Dendritic cell treated with granulocyte-macrophage colony-stimulating factor and Interleukin-4, amounts not matched to agents 40 ng/mL and 50 ng/mL, for 4 days (primary cell): Measurements from ENCODE around the gene MED13.
A peak's percentile ranks its signal among the peaks of the same experiment; 100 is the strongest.

Source experiments
- H3K27ac Mint-ChIP-seq: one replicate; pipeline ENCODE4 v1.8.0; 2022; ENCODE audit warnings: mild to moderate bottlenecking, mixed read lengths
- H3K27me3 Mint-ChIP-seq: one replicate; pipeline ENCODE4 v1.8.0; 2022; ENCODE audit warnings: mild to moderate bottlenecking, mixed read lengths
- H3K36me3 Mint-ChIP-seq: one replicate; pipeline ENCODE4 v1.8.0; 2022; ENCODE audit warnings: low read depth, mixed read lengths
- H3K4me1 Mint-ChIP-seq: one replicate; pipeline ENCODE4 v1.8.0; 2022; ENCODE audit warnings: low read depth, mixed read lengths
- H3K4me3 Mint-ChIP-seq: one replicate; pipeline ENCODE4 v1.8.0; 2022; ENCODE audit warnings: mild to moderate bottlenecking, moderate library complexity, mixed read lengths
- H3K9me3 Mint-ChIP-seq: one replicate; pipeline ENCODE4 v1.8.0; 2022; ENCODE audit warnings: mixed read lengths
- intact Hi-C: fragments of 100-400 bp; cut with micrococcal nuclease; formaldehyde crosslinking; loops from one replicate; pipeline ENCODE4 v1.15.0; 2022

MED13 gene

DNA sequence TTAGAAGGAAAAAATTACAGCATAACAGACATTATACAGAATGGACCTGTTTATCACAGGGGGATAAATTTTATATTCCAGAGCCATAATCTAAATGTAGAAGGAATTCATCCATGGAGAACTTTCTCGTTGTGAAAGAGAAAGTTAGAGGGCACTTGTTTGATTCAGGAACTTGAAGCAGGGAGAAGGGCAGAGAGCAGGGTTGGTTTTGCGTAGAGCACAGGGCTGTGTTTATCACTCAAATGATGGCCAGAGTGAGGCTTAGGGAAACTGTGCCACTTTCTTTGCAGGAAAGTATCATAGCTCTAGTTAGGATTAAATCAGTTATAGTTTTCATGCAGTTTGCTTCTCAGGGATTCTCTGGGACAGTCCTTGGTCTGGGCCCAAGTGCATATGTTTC, 29.1 kb upstream of the MED13 start:
- intact Hi-C loops = no loop called here
- H3K27ac Mint-ChIP-seq = peak overlapping the region; percentile 30
- H3K4me3 Mint-ChIP-seq = no peak overlapping the region
- H3K4me1 Mint-ChIP-seq = peaks cover 39% of the 10 kb centered on the region
- H3K36me3 Mint-ChIP-seq = no peaks in the 10 kb centered on the region
- H3K27me3 Mint-ChIP-seq = peaks cover 5% of the 10 kb centered on the region
- H3K9me3 Mint-ChIP-seq = peaks cover 9% of the 10 kb centered on the region

- Mint-ChIP-seq H3K4me1 (peaks cover 32% of the 10 kb centered on the region), H3K27me3 (peaks cover 5% of the 10 kb centered on the region), H3K27ac (peak overlapping the region; percentile 30), H3K36me3 (no peaks in the 10 kb centered on the region), H3K4me3 (no peak overlapping the region), H3K9me3 (peaks cover 2% of the 10 kb centered on the region)
- intact Hi-C loops = no loop called here
These were observed 28.4 kb upstream of the MED13 start for GRCh38 chr17:62093188-62094155.

DNA sequence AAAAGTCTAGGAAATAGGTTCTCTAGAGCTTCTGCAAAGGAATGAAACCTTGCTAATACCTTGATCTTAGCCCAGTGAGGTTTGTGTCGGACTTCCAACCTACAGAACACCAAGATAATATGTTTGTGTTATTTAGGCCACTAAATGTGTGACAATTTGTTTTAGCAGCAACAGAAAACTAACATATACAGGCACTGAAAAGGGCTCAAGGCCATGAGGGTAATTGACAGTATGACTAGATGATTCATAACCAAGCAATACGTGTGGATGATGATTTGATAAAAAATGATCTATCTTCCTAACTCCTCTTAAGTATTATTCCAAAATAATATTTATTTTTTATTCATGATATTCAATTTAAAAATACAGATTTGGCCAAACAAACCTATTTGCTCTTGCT, 27.7 kb upstream of the MED13 start:
- H3K36me3 Mint-ChIP-seq = no peaks in the 10 kb centered on the region
- H3K27ac Mint-ChIP-seq = no peak overlapping the region
- H3K4me1 Mint-ChIP-seq = peaks cover 25% of the 10 kb centered on the region
- no peak overlapping the region for H3K4me3 Mint-ChIP-seq
- H3K9me3 Mint-ChIP-seq = no peaks in the 10 kb centered on the region
- intact Hi-C loops = no loop called here
- peaks cover 5% of the 10 kb centered on the region for H3K27me3 Mint-ChIP-seq

- Mint-ChIP-seq H3K27me3 (peaks cover 7% of the 10 kb centered on the region), H3K4me1 (peaks cover 20% of the 10 kb centered on the region), H3K36me3 (no peaks in the 10 kb centered on the region), H3K9me3 (no peaks in the 10 kb centered on the region), H3K27ac (no peak overlapping the region), H3K4me3 (no peak overlapping the region)
- intact Hi-C loops = no loop called here
These were observed 26.7 kb upstream of the MED13 start for GRCh38 chr17:62091804-62092203.

GRCh38 chr17:62090868-62091267, 25.8 kb upstream of the MED13 start:
- Mint-ChIP-seq H3K27me3 (peaks cover 6% of the 10 kb centered on the region), H3K9me3 (no peaks in the 10 kb centered on the region), H3K36me3 (no peaks in the 10 kb centered on the region), H3K4me1 (peaks cover 18% of the 10 kb centered on the region), H3K4me3 (no peak overlapping the region), H3K27ac (no peak overlapping the region)
- intact Hi-C loops = no loop called here

- intact Hi-C loops = no loop called here
- Mint-ChIP-seq H3K27ac (no peak overlapping the region), H3K9me3 (no peaks in the 10 kb centered on the region), H3K36me3 (no peaks in the 10 kb centered on the region), H3K4me1 (peaks cover 19% of the 10 kb centered on the region), H3K4me3 (no peak overlapping the region), H3K27me3 (peaks cover 6% of the 10 kb centered on the region)
These were observed 25.1 kb upstream of the MED13 start for GRCh38 chr17:62090021-62090824.

- no peak overlapping the region for H3K4me3 Mint-ChIP-seq
These were observed 24.3 kb upstream of the MED13 start for GRCh38 chr17:62089334-62089733.

GRCh38 chr17:62086737-62087136, 21.7 kb upstream of the MED13 start:
- intact Hi-C loops = no loop called here
- Mint-ChIP-seq H3K27me3 (peaks cover 6% of the 10 kb centered on the region), H3K27ac (no peak overlapping the region)

More at GRCh38 chr17:62089334-62089733, 24.3 kb upstream of the MED13 start:
- Mint-ChIP-seq H3K4me1 (peaks cover 24% of the 10 kb centered on the region), H3K36me3 (no peaks in the 10 kb centered on the region), H3K27ac (no peak overlapping the region), H3K27me3 (peaks cover 6% of the 10 kb centered on the region), H3K9me3 (no peaks in the 10 kb centered on the region)
- intact Hi-C loops = no loop called here

GRCh38 chr17:62085511-62086408, 20.7 kb upstream of the MED13 start:
- H3K4me1 Mint-ChIP-seq = peaks cover 16% of the 10 kb centered on the region
- no peaks in the 10 kb centered on the region for H3K36me3 Mint-ChIP-seq
- H3K4me3 Mint-ChIP-seq = no peak overlapping the region
- H3K9me3 Mint-ChIP-seq = no peaks in the 10 kb centered on the region
- no peak overlapping the region for H3K27ac Mint-ChIP-seq
- intact Hi-C loops = no loop called here
- H3K27me3 Mint-ChIP-seq = peaks cover 2% of the 10 kb centered on the region

More at GRCh38 chr17:62086737-62087136, 21.7 kb upstream of the MED13 start:
- Mint-ChIP-seq H3K9me3 (no peaks in the 10 kb centered on the region), H3K4me1 (peaks cover 16% of the 10 kb centered on the region), H3K36me3 (no peaks in the 10 kb centered on the region), H3K4me3 (no peak overlapping the region)

DNA sequence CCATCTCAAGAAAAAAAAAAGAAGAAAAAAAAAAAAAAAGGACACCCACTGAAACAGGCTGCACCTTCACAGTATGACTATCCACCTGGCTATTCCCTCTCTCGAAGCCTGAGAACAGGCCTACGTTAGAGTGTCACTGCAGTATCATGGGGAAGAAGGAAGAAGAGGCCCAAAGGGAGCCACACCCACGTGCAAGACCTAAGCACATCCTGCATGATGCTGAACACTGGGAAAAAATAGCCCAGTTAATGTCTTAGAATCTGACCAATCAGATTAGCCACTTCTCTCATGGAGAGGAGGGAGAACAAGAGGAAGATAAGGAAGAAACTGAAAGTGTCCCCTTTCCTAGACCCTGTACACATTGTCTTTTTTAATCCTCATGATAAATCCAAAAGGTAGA, 19.5 kb upstream of the MED13 start:
- Mint-ChIP-seq H3K4me3 (no peak overlapping the region), H3K9me3 (no peaks in the 10 kb centered on the region), H3K4me1 (peaks cover 16% of the 10 kb centered on the region), H3K27me3 (peaks cover 5% of the 10 kb centered on the region), H3K36me3 (no peaks in the 10 kb centered on the region), H3K27ac (no peak overlapping the region)
- intact Hi-C loops = no loop called here

DNA sequence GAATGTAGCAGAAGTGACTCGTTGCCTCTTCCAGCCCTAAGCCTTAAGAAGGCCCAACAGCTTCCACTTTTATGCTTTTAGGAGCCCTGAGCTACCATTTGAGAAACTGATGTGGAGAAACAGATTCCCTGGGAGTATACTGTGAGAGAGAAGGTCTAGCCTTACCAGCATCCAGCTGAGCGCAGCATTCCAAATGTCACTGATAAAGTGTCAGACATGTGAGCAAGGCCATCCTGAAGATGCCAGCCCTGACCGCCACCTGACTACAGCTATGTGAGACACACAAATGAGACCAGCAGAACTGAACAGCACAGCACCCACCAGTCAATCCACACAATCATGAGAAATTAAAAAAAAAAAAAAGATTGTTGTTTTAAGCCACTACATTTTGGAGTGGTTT, 18.6 kb upstream of the MED13 start:
- H3K36me3 Mint-ChIP-seq = no peaks in the 10 kb centered on the region
- H3K9me3 Mint-ChIP-seq = no peaks in the 10 kb centered on the region
- intact Hi-C loops = no loop called here
- H3K27ac Mint-ChIP-seq = no peak overlapping the region
- H3K4me1 Mint-ChIP-seq = peaks cover 16% of the 10 kb centered on the region
- no peak overlapping the region for H3K4me3 Mint-ChIP-seq
- H3K27me3 Mint-ChIP-seq = peaks cover 8% of the 10 kb centered on the region

DNA sequence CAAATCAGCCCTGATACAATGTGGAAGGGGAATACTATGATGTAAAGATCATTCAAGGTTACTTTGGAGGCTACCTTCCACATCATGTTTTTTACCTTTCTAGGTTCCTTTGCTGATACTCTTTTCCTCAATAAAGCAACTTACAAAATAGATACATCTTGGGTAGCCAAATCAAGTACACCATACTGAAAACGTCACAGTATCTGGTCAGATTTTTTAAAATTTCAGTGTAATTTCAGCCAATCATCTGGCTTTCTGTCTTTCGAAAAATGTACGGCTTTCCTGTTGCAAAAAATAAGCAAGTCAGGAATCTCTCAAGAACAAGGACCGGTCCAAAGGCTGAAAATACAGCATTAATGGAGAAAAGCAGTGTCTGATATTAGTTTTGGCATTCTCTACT, 15.6 kb upstream of the MED13 start:
- H3K9me3 Mint-ChIP-seq = no peaks in the 10 kb centered on the region
- H3K4me1 Mint-ChIP-seq = peaks cover 10% of the 10 kb centered on the region
- no peak overlapping the region for H3K4me3 Mint-ChIP-seq
- H3K27ac Mint-ChIP-seq = no peak overlapping the region
- intact Hi-C loops = no loop called here
- H3K36me3 Mint-ChIP-seq = no peaks in the 10 kb centered on the region
- peaks cover 17% of the 10 kb centered on the region for H3K27me3 Mint-ChIP-seq

- Mint-ChIP-seq H3K4me3 (no peak overlapping the region), H3K9me3 (no peaks in the 10 kb centered on the region), H3K27me3 (peaks cover 21% of the 10 kb centered on the region), H3K4me1 (no peaks in the 10 kb centered on the region), H3K27ac (no peak overlapping the region), H3K36me3 (no peaks in the 10 kb centered on the region)
- intact Hi-C loops = no loop called here
These were observed 12.9 kb upstream of the MED13 start for GRCh38 chr17:62078009-62078408.
